ENCODE results near the gene MAPK1. TPM values are rescaled to one million over a fixed set of nuclear protein-coding genes. Genes with fewer than 3 reads are reported as not detected.
A peak's percentile ranks its signal among the peaks of the same experiment; 100 is the strongest.

MAPK1 gene
- total and polyA plus RNA-seq, 9 of the 15 experiments (the other 6 are each of a cell fraction or from before 2014, with no cell fraction given) = 46.3 to 575 (median 283) TPM

- no peak overlapping the region for H3K27ac ChIP-seq (ENCODE audit: extremely low read depth, low read depth, low read length)
- ATAC-seq = no peak
- in situ Hi-C loops (cut with MboI) (loop anchor here (5.0 kb wide), 1 partner anchor 237 kb away; no protein-coding TSS in a partner anchor), intact Hi-C loops (cut with micrococcal nuclease) (loop anchor here (5.0 kb wide), 6 partner anchors 67 to 492 kb away; no protein-coding TSS in a partner anchor)
- H3K9me3 ChIP-seq (replicated peaks; ENCODE audit: control insufficient read depth, insufficient read depth, low read depth, low read length) = no peaks in the 10 kb centered on the region
- 1% methylated on average over 7 of the region's 7 CpGs for WGBS (ENCODE audit: insufficient coverage, low coverage, missing lambda C conversion rate)
- FAIRE-seq = no peak
- ChIA-PET CTCF (ENCODE audit: low intra/inter-chr PET ratio) (interaction anchor here (1.1 to 12.1 kb wide), 3 partner anchors 229 to 243 kb away, joined by 4 to 609 read pairs (median 42); partner anchors contain the start of gene PPM1F), POLR2A (interaction anchor here (0.6 to 7.5 kb wide), 18 partner anchors 9 to 243 kb away, joined by 3 to 71 read pairs (median 5); partner anchors contain the start of gene PPIL2)
- H3K27me3 ChIP-seq (ENCODE audit: control insufficient read depth in 2 of 2, insufficient read depth in 2 of 2, low read length in 2 of 2) = peaks cover 36 to 61% of the 10 kb centered on the region in 2 experiments
- no peak overlapping the region for H3K4me3 ChIP-seq
- peaks cover 14 to 15% of the 10 kb centered on the region in 2 experiments; a peak in 4 of 5 replicates for H3K4me1 ChIP-seq (replicated peaks in 1 of 2; ENCODE audit: control insufficient read depth in 2 of 2, insufficient read depth in 2 of 2, low read length in 2 of 2)
- no TSS peak for BruUV-seq (replicated peaks)
- H4K20me1 ChIP-seq (replicated peaks; ENCODE audit: control insufficient read depth, insufficient read depth, low read length) = peaks cover 36% of the 10 kb centered on the region
- no peaks in the 10 kb centered on the region for H3K9me1 ChIP-seq (ENCODE audit: control insufficient read depth, insufficient read depth, low read length)
- no peak overlapping the region for H3K4me2 ChIP-seq (ENCODE audit: insufficient read depth, low read length)
- DNase-seq (ENCODE audit: extremely low read depth in 1 of 4, low spot score in 3 of 4) = no peak
- no peaks in the 10 kb centered on the region for H3K79me2 ChIP-seq (ENCODE audit: control insufficient read depth, insufficient read depth, low read length)
- peak overlapping the region in 1 of 2 experiments; percentile 15; a peak in 1 of 4 replicates for H3K9ac ChIP-seq (ENCODE audit: insufficient read depth in 1 of 2, low read depth in 2 of 2, low read length in 2 of 2)
- no peaks in the 10 kb centered on the region for H3K36me3 ChIP-seq (ENCODE audit: control insufficient read depth, insufficient read depth, low read length)
- no peak overlapping the region for H2AFZ ChIP-seq (ENCODE audit: low read depth, low read length)
- TF ChIP-seq THAP7 (CRISPR knock-in tag; IDR thresholded peaks at IDR 0.05) (no peak), ZNF449 (CRISPR knock-in tag; IDR thresholded peaks at IDR 0.05) (no peak), RBM34 (IDR thresholded peaks at IDR 0.05; ENCODE audit: borderline replicate concordance, insufficient read depth, low read length) (no peak), PHB2 (IDR thresholded peaks at IDR 0.05; ENCODE audit: low read depth) (no peak), PML (IDR thresholded peaks at IDR 0.05; ENCODE audit: low read length) (no peak), MTA1 (IDR thresholded peaks at IDR 0.05; ENCODE audit: borderline replicate concordance) (no peak), ZNF140 (CRISPR knock-in tag; IDR thresholded peaks at IDR 0.05) (no peak), ZNF511 (CRISPR knock-in tag; IDR thresholded peaks at IDR 0.05) (no peak), NFIX (CRISPR knock-in tag; IDR thresholded peaks at IDR 0.05; ENCODE audit: low read depth) (no peak), HNRNPUL1 (IDR thresholded peaks at IDR 0.05; ENCODE audit: low read length) (0 out of 2 replicates have a peak, but pooled peaks have one; percentile 25), ZSCAN32 (CRISPR knock-in tag; IDR thresholded peaks at IDR 0.05) (no peak), MLX (CRISPR knock-in tag; conservative IDR thresholded peaks at IDR 0.05) (0 out of 4 replicates have a peak, but pooled peaks of 1 of the 2 experiments have one; percentile 41), ZFP91 (CRISPR knock-in tag; IDR thresholded peaks at IDR 0.05) (no peak), FOXP1 (CRISPR knock-in tag; IDR thresholded peaks at IDR 0.05) (no peak), ZKSCAN8 (CRISPR knock-in tag; IDR thresholded peaks at IDR 0.05) (no peak), ZC3H8 (IDR thresholded peaks at IDR 0.05) (no peak), PHF20 (IDR thresholded peaks at IDR 0.05; ENCODE audit: partially characterized antibody) (no peak)
Measured at GRCh38 chr22:21710156-21710555, 157.3 kb downstream of the MAPK1 start.
